ENCODE measurements around the gene STAC.
A peak's percentile ranks its signal among the peaks of the same experiment; 100 is the strongest.
"Not testable (repeated sequence)": the region's sequence is repeated elsewhere in the genome, so short reads cannot be mapped to it uniquely, and the experiment has no call there.

STAC gene

GRCh38 chr3:36480911-36481648, 100.8 kb downstream of the STAC start:
- no peak for DNase-seq (ENCODE audit: low read depth)

GRCh38 chr3:36482256-36482655, 102.0 kb downstream of the STAC start:
- DNase-seq (ENCODE audit: low read depth): no peak

- DNase-seq (ENCODE audit: low read depth): no peak
Measured at GRCh38 chr3:36482880-36483279, 102.6 kb downstream of the STAC start.

- no peak for DNase-seq (ENCODE audit: low read depth)
Measured at GRCh38 chr3:36483709-36484108, 103.4 kb downstream of the STAC start.

- no peak for DNase-seq (ENCODE audit: low read depth)
Measured at GRCh38 chr3:36484386-36484785, 104.1 kb downstream of the STAC start.

DNA sequence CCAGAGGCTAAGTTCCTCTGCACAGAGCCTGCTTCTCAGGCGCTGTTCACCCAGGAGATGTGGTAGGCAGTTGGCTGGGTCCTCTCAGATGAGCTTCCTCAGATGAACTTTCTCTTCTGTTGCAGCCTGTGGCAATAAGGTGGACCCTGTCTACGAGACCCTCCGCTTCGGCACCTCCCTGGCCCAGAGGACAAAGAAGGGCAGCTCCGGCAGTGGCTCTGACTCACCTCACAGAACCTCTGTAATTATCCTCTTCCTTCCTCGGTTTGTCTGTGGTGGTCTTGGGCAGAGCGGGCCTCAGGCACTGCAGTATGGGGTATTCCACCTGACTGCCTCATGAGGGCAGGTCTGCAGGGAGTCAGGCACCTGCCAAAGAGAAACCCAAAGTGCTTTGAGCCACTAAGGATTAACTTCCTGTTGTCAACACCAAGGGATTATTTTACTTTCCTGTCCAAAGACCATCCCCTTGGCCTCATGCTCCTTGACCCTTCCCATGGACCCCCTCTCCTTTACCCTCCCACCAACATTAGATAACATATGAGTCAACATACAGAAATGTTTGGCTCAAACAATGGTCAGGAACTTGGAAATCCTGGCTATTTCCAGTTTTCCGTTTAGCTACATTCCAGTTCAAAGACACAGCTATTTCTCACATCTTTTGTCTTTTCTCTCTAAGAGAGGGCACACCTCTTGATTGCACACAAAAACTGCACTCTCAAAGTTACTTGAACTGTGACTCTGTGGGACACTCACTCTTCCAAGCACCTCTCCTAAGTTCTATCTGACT, 105.9 kb downstream of the STAC start:
- no peak for DNase-seq (ENCODE audit: low read depth)

GRCh38 chr3:36487616-36488015, 107.3 kb downstream of the STAC start:
- DNase-seq (ENCODE audit: low read depth): no peak

GRCh38 chr3:36488077-36488789, 107.9 kb downstream of the STAC start:
- DNase-seq (ENCODE audit: low read depth): no peak

- DNase-seq (ENCODE audit: low read depth): no peak
Measured at GRCh38 chr3:36489101-36489500, 108.8 kb downstream of the STAC start.

DNA sequence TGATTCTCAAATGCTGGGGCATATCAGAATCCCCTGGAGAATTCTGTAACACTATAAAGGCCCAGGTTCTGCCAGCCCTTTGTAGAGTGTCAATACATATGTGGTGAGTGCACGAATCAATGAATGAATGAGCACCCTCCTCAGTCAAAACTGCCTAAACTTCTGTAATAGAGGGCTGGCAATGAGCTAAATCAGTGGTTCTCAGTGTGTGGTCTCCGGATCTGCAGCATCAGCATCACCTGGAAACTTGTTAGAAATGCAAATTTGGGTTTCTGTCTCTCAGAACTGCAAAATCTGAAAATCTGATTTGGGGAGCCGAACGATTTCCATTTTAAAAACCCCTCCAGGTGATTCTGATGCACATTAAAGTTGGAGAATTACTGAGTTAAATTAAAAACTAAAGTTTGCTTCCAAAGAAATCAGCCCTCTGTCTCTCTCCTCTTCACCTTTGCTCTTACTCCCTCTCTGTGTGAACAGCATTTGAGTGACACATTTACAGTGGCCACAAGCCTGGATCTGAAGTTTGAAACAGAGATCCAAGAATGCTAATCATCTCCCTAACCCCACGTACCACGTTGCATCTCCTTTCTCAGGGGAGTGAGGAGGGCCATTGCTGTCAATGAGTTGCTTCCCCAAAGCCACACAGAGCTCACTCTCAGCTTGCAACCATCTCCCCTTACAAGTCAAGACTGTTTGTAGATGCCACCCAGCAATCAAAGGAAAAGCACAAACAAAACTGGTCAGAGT, 109.5 kb downstream of the STAC start:
- no peak for DNase-seq (ENCODE audit: low read depth)

DNA sequence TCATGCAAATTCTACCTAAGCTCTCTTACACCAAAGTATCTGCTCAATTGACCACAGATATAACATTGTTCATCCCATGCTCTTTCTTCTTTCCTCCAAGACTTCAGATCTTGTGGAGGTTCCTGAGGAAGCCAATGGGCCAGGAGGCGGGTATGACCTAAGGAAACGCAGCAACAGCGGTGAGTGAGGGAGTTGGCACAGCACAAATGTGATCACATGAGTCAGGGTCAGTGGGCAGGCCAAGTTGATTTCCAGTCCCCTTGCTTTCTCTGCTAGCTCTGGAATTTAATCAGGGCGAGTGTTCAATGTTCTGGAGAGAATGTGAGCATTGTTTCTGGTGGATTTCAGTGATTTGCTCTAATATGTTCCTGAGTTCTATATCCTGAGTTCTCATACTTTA, 112.7 kb downstream of the STAC start:
- no peak for DNase-seq (ENCODE audit: low read depth)

GRCh38 chr3:36494461-36495109, 114.3 kb downstream of the STAC start:
- DNase-seq (ENCODE audit: low read depth): peak; percentile 80

- peak; percentile 61 for DNase-seq (ENCODE audit: low read depth)
Measured at GRCh38 chr3:36496684-36497633, 116.7 kb downstream of the STAC start.

DNA sequence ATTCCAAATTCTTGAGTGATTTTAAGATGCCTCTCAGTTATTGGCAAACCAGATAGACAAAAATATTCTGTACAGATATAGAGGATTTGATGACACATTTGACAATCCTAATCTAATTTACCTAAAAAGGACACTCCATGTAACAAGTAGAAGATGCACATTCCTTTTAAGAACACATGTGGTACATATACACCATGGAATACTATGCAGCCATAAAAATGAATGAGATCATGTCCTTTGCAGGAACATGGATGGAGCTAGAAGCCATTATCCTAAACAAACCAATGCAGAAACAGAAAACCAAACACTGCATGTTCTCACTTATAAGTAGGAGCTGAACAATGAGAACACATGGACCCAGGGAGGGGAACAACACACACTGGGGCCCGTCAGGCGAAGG, 119.7 kb downstream of the STAC start:
- not testable (repeated sequence) for DNase-seq (ENCODE audit: low read depth)

- no peak for DNase-seq (ENCODE audit: low read depth)
Measured at GRCh38 chr3:36501616-36502015, 121.3 kb downstream of the STAC start.

DNA sequence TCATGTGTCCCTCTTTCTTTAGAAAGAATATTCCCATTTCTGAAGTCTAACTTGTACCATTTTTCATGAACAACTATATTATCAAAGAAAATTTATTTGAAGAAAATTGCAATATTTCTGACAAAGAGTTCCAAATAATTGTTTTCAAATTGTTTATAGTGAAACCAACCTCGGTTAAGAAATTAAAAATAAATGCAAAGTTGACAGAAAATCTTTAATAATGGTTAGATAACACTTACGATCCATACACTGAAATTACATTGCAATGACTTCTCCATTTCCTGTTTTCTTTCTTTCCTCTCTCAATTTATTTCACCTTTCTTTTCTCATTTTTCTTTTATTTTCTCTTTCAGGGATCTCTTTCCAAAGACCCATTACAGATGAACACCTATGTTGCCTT, 125.1 kb downstream of the STAC start:
- DNase-seq (ENCODE audit: low read depth): no peak

DNA sequence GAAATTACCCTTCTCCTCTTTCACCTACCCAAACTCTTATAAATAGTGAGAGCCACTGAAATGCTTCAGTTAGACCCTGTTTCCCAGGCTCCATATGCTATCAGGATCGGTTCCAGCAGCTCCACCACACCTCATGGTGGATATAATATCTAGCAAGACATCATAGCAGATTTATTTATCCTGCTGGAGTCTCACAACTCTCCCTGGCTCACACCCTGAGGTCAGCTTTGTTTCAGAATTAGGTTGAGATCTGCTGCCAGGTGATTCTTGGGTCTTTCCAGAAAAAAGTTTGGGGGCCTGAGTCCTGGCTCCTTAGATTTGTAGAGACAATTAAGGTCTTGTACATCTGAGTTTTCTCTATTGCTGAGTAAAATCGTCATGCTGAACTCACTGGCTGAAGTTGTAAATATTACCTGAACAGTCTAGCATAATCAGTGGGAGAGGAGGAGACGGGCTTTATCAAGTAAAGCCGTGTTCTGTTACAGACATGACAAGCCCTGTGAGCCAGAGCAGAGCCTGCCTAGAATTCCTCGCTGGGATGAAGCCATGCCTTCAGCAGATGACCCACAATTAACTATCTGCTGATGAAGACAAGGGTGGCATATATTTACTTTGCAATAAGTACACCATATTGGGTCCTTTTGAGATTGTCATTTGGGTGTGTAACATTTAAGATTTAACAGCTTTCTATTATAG, 131.6 kb downstream of the STAC start:
- DNase-seq (ENCODE audit: low read depth): no peak

DNA sequence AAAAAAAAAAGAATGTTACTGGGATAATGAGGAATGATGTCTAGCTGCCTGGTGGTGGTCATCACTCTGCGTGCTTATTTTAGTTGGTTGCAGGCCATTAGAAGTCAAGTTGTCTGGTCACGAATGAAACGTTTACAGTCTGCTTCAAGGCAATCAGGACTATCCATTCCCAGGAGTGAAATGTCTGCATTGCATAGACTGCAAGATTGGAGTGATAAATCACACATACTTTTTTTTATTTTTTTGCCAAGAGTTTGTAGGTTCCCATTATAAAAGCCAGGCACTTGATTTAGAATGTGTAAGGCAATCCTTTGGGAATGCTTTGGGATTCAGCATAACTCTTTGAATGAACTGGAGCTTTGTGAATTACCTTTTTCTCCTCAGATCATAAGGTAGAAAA, 132.3 kb downstream of the STAC start:
- DNase-seq (ENCODE audit: low read depth): no peak

DNA sequence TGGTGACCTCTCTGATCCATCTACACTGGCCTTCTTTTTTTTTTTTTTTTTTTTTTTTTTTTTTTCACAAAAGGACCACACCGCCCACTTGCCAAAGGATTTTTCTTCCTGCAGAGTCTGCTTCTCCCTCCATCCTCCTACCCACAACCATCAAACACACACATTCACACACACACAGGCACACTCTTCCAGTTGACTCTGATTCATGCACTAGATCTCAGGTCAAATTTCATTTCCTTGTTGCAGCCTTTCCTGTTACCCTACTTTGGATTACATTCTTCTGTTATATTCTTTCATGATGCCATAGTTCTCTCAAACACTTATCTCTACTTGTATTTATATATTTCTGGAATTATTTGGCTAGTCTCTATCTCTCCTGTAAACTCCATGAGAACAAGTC, 133.9 kb downstream of the STAC start:
- DNase-seq (ENCODE audit: low read depth): no peak

- no peak for DNase-seq (ENCODE audit: low read depth)
Measured at GRCh38 chr3:36519682-36520081, 139.4 kb downstream of the STAC start.
